OCI-LY1 (cell line): ENCODE measurements around the gene SPRR2B.

ENCODE experiments used
- EZH2 ChIP-seq: fragments of 200-600 bp; sonication (generic), shearing (Covaris generic); IDR thresholded peaks from 2 replicates; pipeline ENCODE4 v1.8.0; 2017; ENCODE audit warnings: borderline replicate concordance, mixed run types, mild to moderate bottlenecking, antibody characterized with exemption, low read length, moderate library complexity, mixed read lengths
- TF ChIP-seq, protein P1 (sequence below): fragments of 200-600 bp; sonication (generic), shearing (Covaris generic); IDR thresholded peaks from 2 replicates; pipeline ENCODE4 v1.5.1; 2017; ENCODE audit warnings: mild to moderate bottlenecking, antibody characterized with exemption, low read length, moderate library complexity, mixed read lengths

- TF ChIP-seq, protein P1, sequence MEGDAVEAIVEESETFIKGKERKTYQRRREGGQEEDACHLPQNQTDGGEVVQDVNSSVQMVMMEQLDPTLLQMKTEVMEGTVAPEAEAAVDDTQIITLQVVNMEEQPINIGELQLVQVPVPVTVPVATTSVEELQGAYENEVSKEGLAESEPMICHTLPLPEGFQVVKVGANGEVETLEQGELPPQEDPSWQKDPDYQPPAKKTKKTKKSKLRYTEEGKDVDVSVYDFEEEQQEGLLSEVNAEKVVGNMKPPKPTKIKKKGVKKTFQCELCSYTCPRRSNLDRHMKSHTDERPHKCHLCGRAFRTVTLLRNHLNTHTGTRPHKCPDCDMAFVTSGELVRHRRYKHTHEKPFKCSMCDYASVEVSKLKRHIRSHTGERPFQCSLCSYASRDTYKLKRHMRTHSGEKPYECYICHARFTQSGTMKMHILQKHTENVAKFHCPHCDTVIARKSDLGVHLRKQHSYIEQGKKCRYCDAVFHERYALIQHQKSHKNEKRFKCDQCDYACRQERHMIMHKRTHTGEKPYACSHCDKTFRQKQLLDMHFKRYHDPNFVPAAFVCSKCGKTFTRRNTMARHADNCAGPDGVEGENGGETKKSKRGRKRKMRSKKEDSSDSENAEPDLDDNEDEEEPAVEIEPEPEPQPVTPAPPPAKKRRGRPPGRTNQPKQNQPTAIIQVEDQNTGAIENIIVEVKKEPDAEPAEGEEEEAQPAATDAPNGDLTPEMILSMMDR: no peak
- no peak for TF ChIP-seq EZH2
Measured at GRCh38 chr1:153071511-153071910, at the start of gene SPRR2B.
